Hepatocyte (in vitro differentiated cells): ENCODE results near the gene GRK2.
"Not testable (repeated sequence)": the region's sequence is repeated elsewhere in the genome, so short reads cannot be mapped to it uniquely, and the experiment has no call there.

Experiments
- CTCF ChIP-seq: fragments of 200-600 bp; sonication (generic); IDR thresholded peaks from 2 replicates; pipeline ENCODE4 v1.5.1; 2016; ENCODE audit warnings: antibody characterized with exemption, mild to moderate bottlenecking; ENCODE audit not compliant: poor library complexity
- EZH2 ChIP-seq: fragments of 200-600 bp; sonication (generic); IDR thresholded peaks from 2 replicates; pipeline ENCODE4 v1.6.1; 2016; ENCODE audit warnings: antibody characterized with exemption, mild to moderate bottlenecking, borderline replicate concordance
- EZH2phosphoT487 ChIP-seq: fragments of 200-600 bp; sonication (generic); IDR thresholded peaks from one replicate; pipeline ENCODE4 v1.6.1; 2018; ENCODE audit warnings: antibody characterized with exemption, mild to moderate bottlenecking, low read depth, moderate library complexity; ENCODE audit not compliant: unreplicated experiment, severe bottlenecking

GRCh38 chr11:67318876-67319275, 52.6 kb downstream of the GRK2 start:
- not testable (repeated sequence) for TF ChIP-seq CTCF, EZH2, EZH2phosphoT487
